ENCODE results near the gene CAT. TPM values are rescaled to one million over a fixed set of nuclear protein-coding genes. Genes with fewer than 3 reads are reported as not detected.

The CAT gene
- 46.0 and 54.5 TPM in 2 replicates for total RNA-seq (2014; rRNA removed)
- polyA plus RNA-seq (2012), result 27.6 TPM

GRCh38 chr11:34438529-34439507, at the start of gene CAT:
TSS of gene CAT (plus strand) at chr11:34438934. CDS start at chr11:34439014, 80 bp downstream.
- peak; percentile 97 for DNase-seq (ENCODE audit: low read depth)

DNA sequence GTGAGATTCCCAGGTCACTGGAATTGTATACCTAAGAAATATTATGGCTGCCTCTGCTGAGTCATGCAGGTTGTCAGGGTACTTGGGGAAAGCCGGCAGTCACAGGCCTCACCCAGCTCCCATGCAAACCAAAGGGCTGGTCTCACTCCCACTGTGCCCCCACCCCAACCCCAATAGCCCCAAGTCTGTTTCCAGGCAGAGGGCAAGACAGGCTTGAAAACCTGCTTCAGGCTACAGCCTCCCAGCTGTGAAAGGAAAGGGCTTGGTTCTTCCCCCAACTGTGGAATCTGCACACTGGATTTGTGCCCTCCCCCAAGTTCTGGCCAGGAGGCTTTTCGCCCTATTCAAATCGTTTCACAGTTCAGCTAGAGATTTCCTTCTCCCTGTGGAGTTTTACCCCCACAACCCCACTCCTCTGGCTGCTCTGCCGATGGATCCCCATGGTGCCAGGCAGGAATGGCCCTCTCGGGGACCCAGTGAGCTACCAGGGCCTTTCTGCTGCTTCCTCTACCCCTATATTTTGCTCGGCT, 43.9 kb upstream of the CAT start:
- no peak for DNase-seq (ENCODE audit: low read depth)

- DNase-seq (ENCODE audit: low read depth), result peak; percentile 66
Measured at GRCh38 chr11:34395916-34396550, 42.7 kb upstream of the CAT start.

- no peak for DNase-seq (ENCODE audit: low read depth)
Measured at GRCh38 chr11:34397120-34397519, 41.6 kb upstream of the CAT start.

DNA sequence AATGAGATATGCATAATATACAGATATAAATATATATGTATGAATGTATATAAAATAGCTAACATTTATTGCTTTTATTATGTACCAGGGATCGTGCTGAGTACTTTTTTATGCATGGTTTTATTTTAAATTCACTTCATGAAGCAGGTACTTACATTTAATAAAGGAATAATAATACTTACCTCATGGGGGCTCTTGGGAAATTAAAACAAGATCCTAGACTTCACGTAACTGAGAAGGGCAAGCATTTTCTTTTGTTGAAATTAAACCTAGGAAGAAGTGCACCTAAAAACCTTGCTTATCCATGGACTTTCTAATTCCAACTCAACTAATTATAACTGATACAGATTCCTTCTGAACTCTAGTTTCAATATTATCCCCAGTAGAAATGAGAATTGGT, 40.9 kb upstream of the CAT start:
- no peak for DNase-seq (ENCODE audit: low read depth)

DNA sequence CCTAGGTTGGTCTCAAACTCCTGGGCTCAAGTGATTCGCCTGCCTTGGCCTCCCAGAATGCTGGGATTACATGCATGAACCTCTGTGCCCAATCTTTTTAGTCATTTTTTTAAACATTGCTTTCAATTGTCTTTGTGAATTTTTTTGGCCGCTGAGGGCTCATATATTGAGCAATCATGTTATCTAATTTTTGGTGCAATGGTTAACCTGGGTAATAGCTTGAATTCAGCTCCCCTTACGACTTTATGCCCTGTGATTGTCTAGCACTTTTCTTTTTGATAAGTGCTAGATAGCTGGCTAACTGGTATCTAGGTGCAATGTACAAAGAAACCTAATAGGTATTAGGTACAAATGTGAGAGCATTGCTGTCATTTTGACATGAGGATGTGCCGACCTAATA, 35.3 kb upstream of the CAT start:
- DNase-seq (ENCODE audit: low read depth), result no peak

- DNase-seq (ENCODE audit: low read depth), result no peak
Measured at GRCh38 chr11:34404280-34404679, 34.5 kb upstream of the CAT start.

DNA sequence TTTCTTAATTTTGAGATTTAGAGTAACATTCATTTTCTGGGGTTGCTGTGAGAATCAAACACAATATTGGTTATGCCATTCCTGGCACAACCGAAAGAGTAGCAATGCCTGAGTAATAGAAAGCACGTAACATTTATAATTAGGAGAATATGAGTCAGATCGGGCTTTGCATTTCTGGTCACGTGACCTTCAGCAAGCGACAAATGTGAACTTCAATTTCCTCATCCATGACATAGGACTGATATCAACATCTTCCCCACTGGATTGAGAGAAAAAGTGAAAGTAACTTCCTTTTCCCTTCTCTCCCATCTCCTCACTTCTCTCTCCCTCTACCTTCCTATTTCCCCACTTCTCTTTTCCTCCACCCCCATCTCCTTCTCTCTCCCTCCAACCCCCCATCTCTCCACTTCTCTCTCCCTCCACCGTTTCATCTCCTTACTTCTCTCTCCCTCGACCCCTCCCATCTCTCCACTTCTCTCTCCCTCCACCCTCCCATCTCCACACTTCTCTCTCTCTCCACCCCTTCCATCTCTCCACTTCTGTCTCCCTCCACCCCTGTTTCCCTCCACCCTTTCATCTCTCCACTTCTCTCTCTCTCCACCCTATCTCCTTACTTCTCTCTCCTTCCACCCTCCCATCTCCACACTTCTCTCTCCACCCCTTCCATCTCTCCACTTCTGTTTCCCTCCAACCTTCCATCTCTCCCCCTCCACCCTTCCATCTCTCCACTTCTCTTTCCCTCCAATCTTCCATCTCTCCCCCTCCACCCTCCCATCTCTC, 33.5 kb upstream of the CAT start:
- DNase-seq (ENCODE audit: low read depth), result peak; percentile 70

DNA sequence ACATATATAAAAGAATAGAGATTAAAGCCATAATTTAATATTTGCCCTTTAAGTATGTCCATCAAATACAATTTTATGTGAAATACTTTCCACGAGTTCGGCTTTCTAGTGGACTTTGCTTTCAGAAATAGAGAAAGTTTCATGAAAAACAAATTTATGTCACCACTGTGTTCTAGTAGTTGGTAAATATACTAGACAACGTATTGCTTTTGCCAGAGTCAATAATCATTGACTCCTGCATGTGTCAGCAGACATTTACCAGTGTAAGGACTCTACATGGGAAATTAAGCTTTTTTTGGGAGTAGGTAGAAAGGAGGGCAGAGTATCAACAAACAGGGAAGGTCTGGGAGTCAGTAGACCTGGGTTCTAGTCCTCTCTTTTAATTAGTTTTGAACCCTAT, 32.3 kb upstream of the CAT start:
- no peak for DNase-seq (ENCODE audit: low read depth)

DNA sequence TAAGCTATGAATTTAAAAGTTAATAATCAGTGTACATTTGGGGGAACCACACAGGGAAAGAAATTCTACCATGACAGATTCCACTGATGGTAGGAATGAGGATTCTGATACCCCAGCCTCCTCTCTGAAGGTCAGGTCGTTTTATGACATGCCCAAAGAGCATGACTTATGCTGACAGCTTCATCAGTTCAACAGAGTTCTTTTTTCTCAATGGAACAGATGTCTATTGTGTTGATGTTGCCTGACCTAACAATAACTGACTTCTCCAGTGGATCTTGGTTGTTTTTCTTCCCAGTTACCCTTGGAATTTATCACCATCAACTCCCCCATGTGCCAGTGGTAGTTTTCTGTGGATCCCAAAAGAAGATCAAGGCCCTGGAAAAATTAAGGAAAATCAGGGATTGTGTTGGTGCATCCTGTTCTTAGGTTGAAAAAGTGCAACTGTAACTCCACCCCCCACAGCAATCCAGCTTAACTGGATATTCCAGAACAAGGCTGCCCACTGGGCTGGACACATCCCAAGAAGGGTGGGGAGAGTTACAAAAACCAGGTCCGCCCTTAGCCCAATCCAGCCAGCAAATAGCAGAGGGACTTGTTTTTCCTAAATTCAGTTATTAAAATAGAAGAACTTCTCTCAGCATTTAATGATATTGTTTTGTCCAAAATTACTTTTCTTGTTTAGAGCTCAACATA, 31.5 kb upstream of the CAT start:
- DNase-seq (ENCODE audit: low read depth), result no peak

GRCh38 chr11:34408580-34409172, 30.1 kb upstream of the CAT start:
- DNase-seq (ENCODE audit: low read depth), result no peak

DNA sequence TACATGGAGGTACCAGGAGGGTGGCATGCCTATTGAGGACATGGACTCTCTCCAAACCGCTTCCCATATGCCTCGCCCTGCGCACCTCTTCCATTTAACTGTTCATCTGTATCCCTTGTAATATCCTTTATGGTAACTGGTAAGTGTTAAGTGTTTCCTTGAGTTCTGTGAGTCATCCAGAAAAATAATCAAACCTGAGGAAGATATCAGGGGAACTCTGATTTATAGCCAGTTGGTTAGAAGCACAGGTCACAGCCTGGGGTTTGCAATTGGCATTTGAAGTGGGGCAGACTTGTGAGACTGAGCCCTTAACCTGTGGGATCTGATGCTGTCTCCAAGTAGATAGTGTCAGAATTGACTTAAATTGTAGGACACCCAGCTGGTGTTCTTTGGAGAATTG, 27.6 kb upstream of the CAT start:
- DNase-seq (ENCODE audit: low read depth), result no peak

GRCh38 chr11:34411791-34412190, 26.9 kb upstream of the CAT start:
- DNase-seq (ENCODE audit: low read depth), result peak; percentile 31

DNA sequence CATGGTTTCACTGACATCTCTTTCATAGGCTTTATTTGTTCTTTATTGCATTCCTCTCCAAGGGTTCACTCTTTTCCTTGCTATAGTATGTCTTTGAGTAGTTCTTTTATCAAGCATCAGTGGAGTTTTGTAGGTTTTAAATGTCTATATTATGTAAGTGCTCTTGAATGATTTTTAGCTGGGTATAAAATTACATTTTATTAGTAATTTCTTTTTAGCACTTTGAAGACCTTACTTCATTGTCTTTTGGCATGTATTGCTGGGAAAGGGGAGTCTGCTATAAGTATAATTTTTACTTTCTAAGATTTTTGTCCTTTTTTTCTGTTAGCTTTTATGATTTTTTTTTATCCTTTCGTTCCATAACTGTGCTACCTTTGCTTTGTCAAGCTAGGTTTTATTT, 25.5 kb upstream of the CAT start:
- no peak for DNase-seq (ENCODE audit: low read depth)

- DNase-seq (ENCODE audit: low read depth), result no peak
Measured at GRCh38 chr11:34415538-34415937, 23.2 kb upstream of the CAT start.

DNA sequence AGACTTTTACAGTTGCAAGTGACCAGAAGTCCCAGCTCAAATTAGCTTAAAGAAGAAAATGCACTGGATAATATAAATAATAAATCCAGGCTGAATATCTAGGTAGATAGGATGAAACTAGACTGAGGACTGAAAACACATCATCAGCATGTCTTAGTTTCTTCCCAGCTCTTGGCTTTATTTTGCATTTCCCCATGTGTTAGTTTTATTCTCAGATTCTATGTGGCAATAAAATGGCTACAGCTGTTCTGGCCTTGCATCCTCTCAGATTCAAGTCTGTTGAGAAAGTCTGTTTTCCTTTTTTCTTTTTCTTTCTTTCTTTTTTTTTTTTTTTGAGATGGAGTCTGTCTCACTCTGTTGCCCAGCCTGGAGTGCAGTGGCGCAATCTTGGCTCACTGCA, 22.6 kb upstream of the CAT start:
- DNase-seq (ENCODE audit: low read depth), result no peak

GRCh38 chr11:34416766-34417165, 22.0 kb upstream of the CAT start:
- peak; percentile 41 for DNase-seq (ENCODE audit: low read depth)

DNA sequence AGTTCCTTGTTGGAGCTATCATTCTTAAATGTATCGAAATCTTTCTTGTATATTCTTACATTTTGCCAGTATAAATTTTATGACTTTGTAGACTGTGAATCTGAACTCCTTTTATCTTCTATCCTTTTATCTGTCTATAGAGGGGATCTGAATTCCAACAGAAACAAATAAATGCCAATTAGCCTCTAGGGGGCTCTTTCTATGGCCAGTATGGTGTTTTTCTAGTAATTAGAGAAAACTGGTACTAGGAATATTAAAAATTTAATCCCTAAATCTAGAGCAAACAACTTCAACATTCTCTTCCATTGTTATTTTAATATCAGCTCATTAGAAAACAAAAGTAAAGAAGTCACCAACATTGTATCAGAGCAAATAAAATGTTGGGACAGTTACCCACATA, 21.5 kb upstream of the CAT start:
- DNase-seq (ENCODE audit: low read depth), result no peak

GRCh38 chr11:34419158-34419557, 19.6 kb upstream of the CAT start:
- no peak for DNase-seq (ENCODE audit: low read depth)

DNA sequence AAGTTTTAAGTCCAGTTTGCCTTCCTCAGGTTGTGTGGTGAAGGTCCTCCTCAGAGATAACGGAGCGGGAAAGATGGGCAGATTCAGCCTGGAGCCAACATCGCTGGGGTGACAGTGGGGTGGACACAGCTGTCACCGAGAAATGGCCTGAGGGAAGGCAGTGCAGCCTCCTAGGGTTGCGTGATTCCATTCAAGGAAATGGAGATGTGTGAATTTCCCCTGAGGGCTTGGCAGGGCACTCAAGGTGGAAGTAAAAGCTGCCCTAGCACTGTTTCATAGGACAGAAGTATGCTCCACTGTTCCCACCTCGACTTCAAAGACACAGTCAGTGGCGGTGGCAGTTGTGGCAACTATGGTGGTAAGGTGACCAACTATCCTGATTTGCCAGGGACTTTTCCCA, 15.4 kb upstream of the CAT start:
- DNase-seq (ENCODE audit: low read depth), result no peak

- DNase-seq (ENCODE audit: low read depth), result peak; percentile 83
Measured at GRCh38 chr11:34424826-34425225, 13.9 kb upstream of the CAT start.

Data from LHCN-M2 (cell line).